HEK293 (cell line): ENCODE data around the gene FRMD4A.
A peak's percentile ranks its signal among the peaks of the same experiment; 100 is the strongest.

Experiments
- CTCF ChIP-seq: fragments of 450-650 bp; formaldehyde crosslinking; IDR thresholded peaks from 2 replicates; pipeline ENCODE4 v1.5.1; 2016; ENCODE audit warnings: missing biosample characterization, missing genetic modification characterization
- GLI2 ChIP-seq: fragments of 450-650 bp; formaldehyde crosslinking; IDR thresholded peaks from 2 replicates; pipeline ENCODE4; 2017; ENCODE audit warnings: missing biosample characterization, missing genetic modification characterization, low read depth, borderline replicate concordance
- HOXC10 ChIP-seq: sonication (generic); formaldehyde crosslinking; IDR thresholded peaks from 2 replicates; pipeline ENCODE4 v1.8.1; 2023; ENCODE audit warnings: mild to moderate bottlenecking, missing genetic modification reagents
- OVOL3 ChIP-seq: fragments of 450-650 bp; formaldehyde crosslinking; IDR thresholded peaks from 2 replicates; pipeline ENCODE4 v1.5.1; 2016; ENCODE audit warnings: missing biosample characterization, missing genetic modification characterization
- REPIN1 ChIP-seq: fragments of 450-650 bp; formaldehyde crosslinking; IDR thresholded peaks from 2 replicates; pipeline ENCODE4 v1.5.1; 2017; ENCODE audit warnings: missing biosample characterization, missing genetic modification characterization, low read depth
- SP7 ChIP-seq: fragments of 450-650 bp; formaldehyde crosslinking; IDR thresholded peaks from 2 replicates; pipeline ENCODE4 v1.5.1; 2016; ENCODE audit warnings: missing biosample characterization, missing genetic modification characterization
- ZBTB17 ChIP-seq: fragments of 450-650 bp; formaldehyde crosslinking; IDR thresholded peaks from 2 replicates; pipeline ENCODE4 v1.5.1; 2016; ENCODE audit warnings: missing biosample characterization, missing genetic modification characterization
- ZIC2 ChIP-seq: fragments of 450-650 bp; formaldehyde crosslinking; IDR thresholded peaks from 2 replicates; pipeline ENCODE4 v1.5.1; 2016; ENCODE audit warnings: missing biosample characterization, missing genetic modification characterization
- ZNF10 ChIP-seq: fragments of 450-650 bp; formaldehyde crosslinking; IDR thresholded peaks from 2 replicates; pipeline ENCODE4 v1.5.1; 2017; ENCODE audit warnings: missing biosample characterization, missing genetic modification characterization
- ZNF174 ChIP-seq: fragments of 450-650 bp; formaldehyde crosslinking; IDR thresholded peaks from 2 replicates; pipeline ENCODE4 v1.5.0; 2017; ENCODE audit warnings: missing biosample characterization, mild to moderate bottlenecking, missing genetic modification characterization
- ZNF175 ChIP-seq: fragments of 450-650 bp; formaldehyde crosslinking; IDR thresholded peaks from 2 replicates; pipeline ENCODE4 v1.5.1; 2016; ENCODE audit warnings: missing biosample characterization, missing genetic modification characterization
- ZNF394 ChIP-seq: fragments of 450-650 bp; formaldehyde crosslinking; IDR thresholded peaks from 2 replicates; pipeline ENCODE4 v1.5.1; 2016; ENCODE audit warnings: missing biosample characterization, missing genetic modification characterization, mild to moderate bottlenecking, moderate library complexity, borderline replicate concordance
- ZNF513 ChIP-seq: fragments of 450-650 bp; IDR thresholded peaks from 2 replicates; pipeline ENCODE4 v1.5.1; 2018; ENCODE audit warnings: missing biosample characterization, missing genetic modification characterization
- ZNF544 ChIP-seq: fragments of 450-650 bp; formaldehyde crosslinking; IDR thresholded peaks from 2 replicates; pipeline ENCODE4 v1.5.0; 2017; ENCODE audit warnings: missing biosample characterization, missing genetic modification characterization
- ZNF596 ChIP-seq: fragments of 450-650 bp; IDR thresholded peaks from 2 replicates; pipeline ENCODE4 v1.5.0; 2018; ENCODE audit warnings: missing biosample characterization, mild to moderate bottlenecking, missing genetic modification characterization, moderate library complexity
- ZNF600 ChIP-seq: fragments of 450-650 bp; formaldehyde crosslinking; IDR thresholded peaks from 2 replicates; pipeline ENCODE4 v1.5.1; 2016; ENCODE audit warnings: missing biosample characterization, missing genetic modification characterization
- ZNF626 ChIP-seq: fragments of 450-650 bp; sonication (Bioruptor Pico); formaldehyde crosslinking; IDR thresholded peaks from 2 replicates; pipeline ENCODE4 v1.5.1; 2018; ENCODE audit warnings: missing biosample characterization, missing genetic modification characterization, inconsistent platforms
- TF ChIP-seq, protein P1 (sequence below): fragments of 450-650 bp; formaldehyde crosslinking; IDR thresholded peaks from 2 replicates; pipeline ENCODE4 v1.5.1; 2016; ENCODE audit warnings: missing biosample characterization, missing genetic modification characterization
- TF ChIP-seq, protein P2 (sequence below): fragments of 450-650 bp; formaldehyde crosslinking; conservative IDR thresholded peaks from 2 replicates; pipeline ENCODE4 v1.5.1; 2016; ENCODE audit warnings: low read depth, missing biosample characterization, missing genetic modification characterization
- TF ChIP-seq, protein P3 (sequence below): fragments of 450-650 bp; formaldehyde crosslinking; IDR thresholded peaks from 2 replicates; pipeline ENCODE4 v1.5.1; 2017; ENCODE audit warnings: missing biosample characterization, missing genetic modification characterization
- TF ChIP-seq, protein P4 (sequence below): fragments of 450-650 bp; formaldehyde crosslinking; IDR thresholded peaks from 2 replicates; pipeline ENCODE4 v1.5.1; 2017; ENCODE audit warnings: missing biosample characterization, missing genetic modification characterization

FRMD4A gene

GRCh38 chr10:14074062-14074884 lies 256.5 kb downstream of the FRMD4A start (continued):
- no peak for TF ChIP-seq ZNF513
- TF ChIP-seq ZNF544: no peak
- TF ChIP-seq, protein P1, sequence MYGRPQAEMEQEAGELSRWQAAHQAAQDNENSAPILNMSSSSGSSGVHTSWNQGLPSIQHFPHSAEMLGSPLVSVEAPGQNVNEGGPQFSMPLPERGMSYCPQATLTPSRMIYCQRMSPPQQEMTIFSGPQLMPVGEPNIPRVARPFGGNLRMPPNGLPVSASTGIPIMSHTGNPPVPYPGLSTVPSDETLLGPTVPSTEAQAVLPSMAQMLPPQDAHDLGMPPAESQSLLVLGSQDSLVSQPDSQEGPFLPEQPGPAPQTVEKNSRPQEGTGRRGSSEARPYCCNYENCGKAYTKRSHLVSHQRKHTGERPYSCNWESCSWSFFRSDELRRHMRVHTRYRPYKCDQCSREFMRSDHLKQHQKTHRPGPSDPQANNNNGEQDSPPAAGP (tag by site-specific recombination): no peak
- TF ChIP-seq ZNF626 (tag by site-specific recombination): no peak
- TF ChIP-seq, protein P2, sequence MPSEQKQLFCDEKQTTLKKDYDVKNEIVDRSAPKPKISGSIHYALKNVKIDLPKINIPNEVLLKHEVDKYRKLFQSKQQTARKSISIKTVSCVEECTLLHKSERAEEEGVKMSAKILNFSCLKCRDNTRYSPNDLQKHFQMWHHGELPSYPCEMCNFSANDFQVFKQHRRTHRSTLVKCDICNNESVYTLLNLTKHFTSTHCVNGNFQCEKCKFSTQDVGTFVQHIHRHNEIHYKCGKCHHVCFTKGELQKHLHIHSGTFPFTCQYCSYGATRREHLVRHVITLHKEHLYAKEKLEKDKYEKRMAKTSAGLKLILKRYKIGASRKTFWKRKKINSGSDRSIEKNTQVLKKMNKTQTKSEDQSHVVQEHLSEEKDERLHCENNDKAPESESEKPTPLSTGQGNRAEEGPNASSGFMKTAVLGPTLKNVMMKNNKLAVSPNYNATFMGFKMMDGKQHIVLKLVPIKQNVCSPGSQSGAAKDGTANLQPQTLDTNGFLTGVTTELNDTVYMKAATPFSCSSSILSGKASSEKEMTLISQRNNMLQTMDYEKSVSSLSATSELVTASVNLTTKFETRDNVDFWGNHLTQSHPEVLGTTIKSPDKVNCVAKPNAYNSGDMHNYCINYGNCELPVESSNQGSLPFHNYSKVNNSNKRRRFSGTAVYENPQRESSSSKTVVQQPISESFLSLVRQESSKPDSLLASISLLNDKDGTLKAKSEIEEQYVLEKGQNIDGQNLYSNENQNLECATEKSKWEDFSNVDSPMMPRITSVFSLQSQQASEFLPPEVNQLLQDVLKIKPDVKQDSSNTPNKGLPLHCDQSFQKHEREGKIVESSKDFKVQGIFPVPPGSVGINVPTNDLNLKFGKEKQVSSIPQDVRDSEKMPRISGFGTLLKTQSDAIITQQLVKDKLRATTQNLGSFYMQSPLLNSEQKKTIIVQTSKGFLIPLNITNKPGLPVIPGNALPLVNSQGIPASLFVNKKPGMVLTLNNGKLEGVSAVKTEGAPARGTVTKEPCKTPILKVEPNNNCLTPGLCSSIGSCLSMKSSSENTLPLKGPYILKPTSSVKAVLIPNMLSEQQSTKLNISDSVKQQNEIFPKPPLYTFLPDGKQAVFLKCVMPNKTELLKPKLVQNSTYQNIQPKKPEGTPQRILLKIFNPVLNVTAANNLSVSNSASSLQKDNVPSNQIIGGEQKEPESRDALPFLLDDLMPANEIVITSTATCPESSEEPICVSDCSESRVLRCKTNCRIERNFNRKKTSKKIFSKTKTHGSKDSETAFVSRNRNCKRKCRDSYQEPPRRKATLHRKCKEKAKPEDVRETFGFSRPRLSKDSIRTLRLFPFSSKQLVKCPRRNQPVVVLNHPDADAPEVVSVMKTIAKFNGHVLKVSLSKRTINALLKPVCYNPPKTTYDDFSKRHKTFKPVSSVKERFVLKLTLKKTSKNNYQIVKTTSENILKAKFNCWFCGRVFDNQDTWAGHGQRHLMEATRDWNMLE: no peak
- no peak for TF ChIP-seq ZNF394 (tag by site-specific recombination)
- TF ChIP-seq HOXC10 (CRISPR knock-in tag): no peak
- peak; percentile 88 for TF ChIP-seq ZBTB17 (tag by site-specific recombination)
- TF ChIP-seq ZNF600 (tag by site-specific recombination): peak; percentile 94
- TF ChIP-seq ZNF175 (tag by site-specific recombination): no peak
- no peak for TF ChIP-seq ZNF596
- no peak for TF ChIP-seq ZNF174 (tag by site-specific recombination)
- TF ChIP-seq, protein P3, sequence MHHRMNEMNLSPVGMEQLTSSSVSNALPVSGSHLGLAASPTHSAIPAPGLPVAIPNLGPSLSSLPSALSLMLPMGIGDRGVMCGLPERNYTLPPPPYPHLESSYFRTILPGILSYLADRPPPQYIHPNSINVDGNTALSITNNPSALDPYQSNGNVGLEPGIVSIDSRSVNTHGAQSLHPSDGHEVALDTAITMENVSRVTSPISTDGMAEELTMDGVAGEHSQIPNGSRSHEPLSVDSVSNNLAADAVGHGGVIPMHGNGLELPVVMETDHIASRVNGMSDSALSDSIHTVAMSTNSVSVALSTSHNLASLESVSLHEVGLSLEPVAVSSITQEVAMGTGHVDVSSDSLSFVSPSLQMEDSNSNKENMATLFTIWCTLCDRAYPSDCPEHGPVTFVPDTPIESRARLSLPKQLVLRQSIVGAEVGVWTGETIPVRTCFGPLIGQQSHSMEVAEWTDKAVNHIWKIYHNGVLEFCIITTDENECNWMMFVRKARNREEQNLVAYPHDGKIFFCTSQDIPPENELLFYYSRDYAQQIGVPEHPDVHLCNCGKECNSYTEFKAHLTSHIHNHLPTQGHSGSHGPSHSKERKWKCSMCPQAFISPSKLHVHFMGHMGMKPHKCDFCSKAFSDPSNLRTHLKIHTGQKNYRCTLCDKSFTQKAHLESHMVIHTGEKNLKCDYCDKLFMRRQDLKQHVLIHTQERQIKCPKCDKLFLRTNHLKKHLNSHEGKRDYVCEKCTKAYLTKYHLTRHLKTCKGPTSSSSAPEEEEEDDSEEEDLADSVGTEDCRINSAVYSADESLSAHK (tag by site-specific recombination): no peak
- TF ChIP-seq OVOL3 (tag by site-specific recombination): no peak
- TF ChIP-seq ZNF10 (tag by site-specific recombination): peak; percentile 41
- peak; percentile 92 for TF ChIP-seq SP7 (tag by site-specific recombination)
- TF ChIP-seq ZIC2 (tag by site-specific recombination): peak; percentile 98
- no peak for TF ChIP-seq GLI2 (tag by site-specific recombination)
- TF ChIP-seq REPIN1 (tag by site-specific recombination): no peak
- TF ChIP-seq, protein P4, sequence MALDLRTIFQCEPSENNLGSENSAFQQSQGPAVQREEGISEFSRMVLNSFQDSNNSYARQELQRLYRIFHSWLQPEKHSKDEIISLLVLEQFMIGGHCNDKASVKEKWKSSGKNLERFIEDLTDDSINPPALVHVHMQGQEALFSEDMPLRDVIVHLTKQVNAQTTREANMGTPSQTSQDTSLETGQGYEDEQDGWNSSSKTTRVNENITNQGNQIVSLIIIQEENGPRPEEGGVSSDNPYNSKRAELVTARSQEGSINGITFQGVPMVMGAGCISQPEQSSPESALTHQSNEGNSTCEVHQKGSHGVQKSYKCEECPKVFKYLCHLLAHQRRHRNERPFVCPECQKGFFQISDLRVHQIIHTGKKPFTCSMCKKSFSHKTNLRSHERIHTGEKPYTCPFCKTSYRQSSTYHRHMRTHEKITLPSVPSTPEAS: no peak
- no peak for TF ChIP-seq CTCF
